H1 (cell line): ENCODE results near the gene SLC9A5. TPM values are rescaled to one million over a fixed set of nuclear protein-coding genes. Genes with fewer than 3 reads are reported as not detected.

Experiments used
- CTCF ChIA-PET: fragments of 300-600 bp; sonication (Branson Sonifier 250); formaldehyde crosslinking; loops from one replicate; lab custom pipeline; 2021; ENCODE audit not compliant: partially characterized antibody; lab: Charles Lee
- POLR2A ChIA-PET: fragments of 300-600 bp; sonication (Branson Sonifier 250); formaldehyde crosslinking; loops from one replicate; lab custom pipeline; 2021; ENCODE audit warnings: inconsistent platforms; ENCODE audit not compliant: partially characterized antibody; lab: Charles Lee
- DNase-seq, 2 experiments: peaks; one replicate each; pipeline versions ENCODE4 v3.0.0 to v3.0.0-alpha.2; 2010 to 2022; ENCODE audit warnings: low spot score in 2 of 2, low read depth in 1 of 2, mixed read lengths in 1 of 2
- FAIRE-seq: peaks from 2 replicates; lab custom pipeline; 2011; peaks lifted over from hg19 to GRCh38; lab: Jason Lieb, UNC
- H2AFZ ChIP-seq: 2 replicates; pipeline ENCODE4 v1.8.1; 2012; ENCODE audit warnings: low read length, inconsistent platforms
- H2AK5ac ChIP-seq: 2 replicates; pipeline ENCODE4 v1.6.1; 2013; ENCODE audit warnings: low read depth, low read length
- H2BK120ac ChIP-seq: replicated peaks from 2 replicates; pipeline ENCODE3; 2013; ENCODE audit warnings: low read depth, low read length, inconsistent platforms
- H2BK12ac ChIP-seq: 2 replicates; pipeline ENCODE4 v1.6.1; 2013; ENCODE audit warnings: low read depth, low read length
- H2BK15ac ChIP-seq: 2 replicates; pipeline ENCODE4 v1.6.1; 2013; ENCODE audit warnings: low read length
- H2BK20ac ChIP-seq: 2 replicates; pipeline ENCODE4 v1.6.1; 2013; ENCODE audit warnings: low read length
- H2BK5ac ChIP-seq: 2 replicates; pipeline ENCODE4 v1.6.1; 2013; ENCODE audit warnings: low read depth, low read length
- H3K14ac ChIP-seq: 2 replicates; pipeline ENCODE4 v1.6.1; 2013; ENCODE audit warnings: inconsistent platforms; ENCODE audit not compliant: insufficient read length
- H3K18ac ChIP-seq: 2 replicates; pipeline ENCODE4 v1.6.1; 2013; ENCODE audit warnings: low read length; ENCODE audit errors: extremely low read depth
- H3K23ac ChIP-seq: 2 replicates; pipeline ENCODE4 v1.6.1; 2013; ENCODE audit warnings: inconsistent platforms; ENCODE audit not compliant: insufficient read length
- H3K23me2 ChIP-seq: 2 replicates; pipeline ENCODE4 v1.6.1; 2013; ENCODE audit warnings: low read depth, low read length
- H3K27ac ChIP-seq: 2 replicates; pipeline ENCODE4 v1.6.1; 2011; ENCODE audit warnings: low read depth, low read length, inconsistent platforms
- H3K27me3 ChIP-seq, 4 experiments: replicated peaks in 1 of 4; 1 replicate in 1 of 4; 2 replicates in 3 of 4; pipeline versions ENCODE4 v1.6.1 to v1.8.1; 2011 to 2013; ENCODE audit warnings: low read length in 3 of 4, mild to moderate bottlenecking in 3 of 4, inconsistent platforms in 2 of 4, mixed read lengths in 2 of 4, moderate library complexity in 1 of 4; ENCODE audit not compliant: control insufficient read depth in 3 of 4, insufficient read depth in 3 of 4; ENCODE audit errors: extremely low read depth in 1 of 4
- H3K36me3 ChIP-seq, 4 experiments: 2 replicates each; pipeline versions ENCODE4 v1.6.1 to v1.8.1; 2011 to 2013; ENCODE audit warnings: mild to moderate bottlenecking in 4 of 4, low read length in 3 of 4, moderate library complexity in 2 of 4, control low read depth in 1 of 4, inconsistent platforms in 1 of 4; ENCODE audit not compliant: insufficient read depth in 4 of 4, control insufficient read depth in 2 of 4
- H3K4ac ChIP-seq: replicated peaks from 2 replicates; pipeline ENCODE3; 2013; ENCODE audit warnings: low read length, low read depth, mixed read lengths, inconsistent platforms; ENCODE audit not compliant: insufficient read length
- H3K4me1 ChIP-seq, 4 experiments: replicated peaks in 1 of 4; 1 replicate in 1 of 4; 2 replicates in 3 of 4; pipeline versions ENCODE4 v1.6.1 to v1.8.1; 2011 to 2013; ENCODE audit warnings: low read length in 3 of 4, inconsistent platforms in 2 of 4, mixed read lengths in 1 of 4; ENCODE audit not compliant: insufficient read depth in 4 of 4, control insufficient read depth in 3 of 4
- H3K4me2 ChIP-seq, 2 experiments: 2 replicates each; pipeline versions ENCODE4 v1.6.1 to v1.8.1; 2011 to 2013; ENCODE audit warnings: low read depth in 2 of 2, low read length in 2 of 2, control low read depth in 1 of 2, inconsistent platforms in 1 of 2, mild to moderate bottlenecking in 1 of 2; ENCODE audit not compliant: insufficient read depth in 1 of 2
- H3K4me3 ChIP-seq, 4 experiments: fragments of 200-600, 300-600 bp in 1 of 4; sonication (generic), shearing (Covaris generic), sonication (Bioruptor Twin) in 1 of 4; 2 replicates each; pipeline versions ENCODE4 v1.5.1 to v1.8.1; 2011 to 2016; ENCODE audit warnings: low read length in 4 of 4, low read depth in 3 of 4, control low read depth in 2 of 4, inconsistent platforms in 2 of 4, mild to moderate bottlenecking in 2 of 4, mixed read lengths in 1 of 4, moderate library complexity in 1 of 4; ENCODE audit not compliant: insufficient read depth in 2 of 4; ENCODE audit errors: extremely low read depth in 1 of 4
- H3K56ac ChIP-seq: replicated peaks from 2 replicates; pipeline ENCODE3; 2013; ENCODE audit warnings: low read depth, mild to moderate bottlenecking, mixed read lengths, low read length, inconsistent platforms; ENCODE audit not compliant: insufficient read length
- H3K79me1 ChIP-seq: 2 replicates; pipeline ENCODE4 v1.6.1; 2013; ENCODE audit warnings: low read depth, low read length, control low read depth
- H3K79me2 ChIP-seq, 2 experiments: 2 replicates each; pipeline versions ENCODE4 v1.6.1 to v1.8.1; 2012 to 2013; ENCODE audit warnings: low read length in 2 of 2, mild to moderate bottlenecking in 2 of 2, inconsistent platforms in 1 of 2; ENCODE audit not compliant: insufficient read depth in 2 of 2, control insufficient read depth in 1 of 2
- H3K9ac ChIP-seq, 4 experiments: replicated peaks in 1 of 4; 1 replicate in 1 of 4; 2 replicates in 3 of 4; pipeline versions ENCODE4 v1.6.1 to v1.8.1; 2011 to 2013; ENCODE audit warnings: low read depth in 3 of 4, low read length in 3 of 4, control low read depth in 2 of 4, mild to moderate bottlenecking in 2 of 4, moderate library complexity in 2 of 4, inconsistent platforms in 1 of 4; ENCODE audit errors: extremely low read depth in 1 of 4
- H3K9me3 ChIP-seq, 2 experiments: 2 replicates each; pipeline versions ENCODE4 v1.6.1 to v1.8.1; 2012 to 2013; ENCODE audit warnings: mild to moderate bottlenecking in 2 of 2, moderate library complexity in 2 of 2, control low read depth in 1 of 2, inconsistent platforms in 1 of 2, low read depth in 1 of 2, low read length in 1 of 2, mixed read lengths in 1 of 2; ENCODE audit not compliant: insufficient read depth in 2 of 2
- H4K20me1 ChIP-seq, 2 experiments: replicated peaks in 1 of 2; 2 replicates each; pipeline versions ENCODE3 to v1.8.1; 2011 to 2013; ENCODE audit warnings: inconsistent platforms in 2 of 2, low read length in 2 of 2, mild to moderate bottlenecking in 1 of 2; ENCODE audit not compliant: insufficient read depth in 2 of 2, control insufficient read depth in 1 of 2
- H4K5ac ChIP-seq: 2 replicates; pipeline ENCODE4 v1.6.1; 2013; ENCODE audit warnings: low read length, low read depth, mixed read lengths, inconsistent platforms; ENCODE audit not compliant: insufficient read length
- H4K8ac ChIP-seq: 2 replicates; pipeline ENCODE4 v1.8.0; 2013; ENCODE audit warnings: mild to moderate bottlenecking, moderate library complexity, low read length, inconsistent platforms; ENCODE audit not compliant: insufficient read depth; ENCODE audit errors: extremely low read depth
- H4K91ac ChIP-seq: replicated peaks from 2 replicates; pipeline ENCODE3; 2013; ENCODE audit warnings: low read length, mixed read lengths, inconsistent platforms; ENCODE audit not compliant: insufficient read length
- BACH1 ChIP-seq: IDR thresholded peaks from 2 replicates; pipeline ENCODE4 v1.6.1; 2012; ENCODE audit warnings: low read length, improper control_type of control experiment
- E2F6 ChIP-seq: IDR thresholded peaks from 2 replicates; pipeline ENCODE4 v1.6.1; 2012; ENCODE audit warnings: inconsistent platforms
- KDM5A ChIP-seq: fragments of 200-600 bp; IDR thresholded peaks from 2 replicates; pipeline ENCODE4 v1.7.1; 2012; ENCODE audit warnings: mild to moderate bottlenecking, low read length, inconsistent platforms, mixed read lengths
- MAX ChIP-seq: IDR thresholded peaks from 2 replicates; pipeline ENCODE4 v1.6.1; 2012; ENCODE audit warnings: inconsistent platforms
- RAD21 ChIP-seq, 2 experiments: IDR thresholded peaks in 1 of 2; conservative IDR thresholded peaks in 1 of 2; 2 replicates each; pipeline ENCODE4 v1.6.1; 2011; ENCODE audit warnings: low read depth in 2 of 2, low read length in 2 of 2, improper control_type of control experiment in 1 of 2, inconsistent platforms in 1 of 2, mild to moderate bottlenecking in 1 of 2, moderate library complexity in 1 of 2
- SRF ChIP-seq: IDR thresholded peaks from 2 replicates; pipeline ENCODE4 v1.6.1; 2011; ENCODE audit warnings: mild to moderate bottlenecking, low read depth, low read length, moderate library complexity
- WGBS, 2 experiments: shearing (Covaris generic) in 1 of 2; methylation state at CpG; one replicate each; pipeline versions ENCODE4 v1.1.6 to v1.1.7; 2013 to 2015; ENCODE audit warnings: low lambda C conversion rate in 2 of 2, mixed read lengths in 2 of 2, inconsistent platforms in 1 of 2, low coverage in 1 of 2, missing lambda C conversion rate in 1 of 2; ENCODE audit not compliant: insufficient replicate concordance in 2 of 2, insufficient coverage in 1 of 2, insufficient read length in 1 of 2; ENCODE audit errors: extremely low coverage in 1 of 2, missing lambda C conversion rate in 1 of 2; 5-methylcytosine and 5-hydroxymethylcytosine counted together
- polyA plus RNA-seq, 7 experiments: library from polyadenylated mRNA; depleted of rRNA in 3 of 7; stranded (reverse) in 5 of 7; unstranded in 2 of 7; fragments of >200 nt in 5 of 7; fragments of 200-250 nt in 2 of 7; gene quantifications; 1 replicate in 5 of 7; 2 replicates in 1 of 7; 4 replicates in 1 of 7; pipeline versions ENCODE4 v1.2.1 to v1.2.3, GENCODE V29; 2011 to 2013; ENCODE audit warnings: missing spikeins in 2 of 7, mixed read lengths in 2 of 7
- total RNA-seq: library from RNA; stranded (reverse); fragmentation: NEBNext Ultra II Directional; extraction: Animal tissue kit (Norgen Biotek cat#: 25700); gene quantifications from 2 replicates; pipeline ENCODE4 v1.2.1, GENCODE V29; 2021

Gene SLC9A5
- total and polyA plus RNA-seq, 2 of the 8 experiments (the other 6 are each of a cell fraction or from before 2014, with no cell fraction given) = 7.9 to 8.6 TPM

GRCh38 chr16:67279296-67280089 is 30.7 kb downstream of the SLC9A5 start, which contains the start of gene PLEKHG4:
PLEKHG4 (plus strand) TSS chr16:67279532; CDS start chr16:67280045, 513 bp downstream.
- Histone ChIP-seq H3K9ac (no peak within 1 kb of the TSS), H4K20me1 (peaks cover 0 to 2% of the 10 kb centered on the region in 2 experiments), H4K91ac (no peak within 1 kb of the TSS), H2AFZ (peak within 1 kb of the TSS; percentile 28; the same call in 1 of the 2 replicates), H2AK5ac (no peak within 1 kb of the TSS; the same call in 1 of the 2 replicates), H2BK15ac (no peak within 1 kb of the TSS), H3K27me3 (peaks cover 0 to 15% (median 12%) of the 10 kb centered on the region in 4 experiments; a peak in 5 of 7 replicates), H3K4me3 (peak within 1 kb of the TSS; percentile 37 to 70 (median 44)), H3K23ac (no peak within 1 kb of the TSS), H2BK20ac (no peak within 1 kb of the TSS), H4K5ac (no peak within 1 kb of the TSS), H3K27ac (no peak within 1 kb of the TSS), H3K9me3 (no peaks in the 10 kb centered on the region), H3K14ac (no peak within 1 kb of the TSS), H2BK12ac (peak within 1 kb of the TSS; percentile 84; the same call in 1 of the 2 replicates), H3K4ac (peak within 1 kb of the TSS; percentile 14), H2BK120ac (no peak within 1 kb of the TSS), H3K79me2 (no peaks in the 10 kb centered on the region), H2BK5ac (no peak within 1 kb of the TSS), H3K4me1 (0 out of 7 replicates have a peak, but pooled peaks cover 0 to under 1% (median 0%) of the 10 kb centered on the region in 4 experiments), H3K23me2 (peaks cover 4% of the 10 kb centered on the region; the same call in 1 of the 2 replicates), H3K18ac (peak within 1 kb of the TSS; percentile 83; the same call in 1 of the 2 replicates), H3K36me3 (no peaks in the 10 kb centered on the region), H3K79me1 (no peaks in the 10 kb centered on the region), H3K4me2 (peak within 1 kb of the TSS; percentile 40 to 91), H3K56ac (peak within 1 kb of the TSS; percentile 43), H4K8ac (peak within 1 kb of the TSS; percentile 53)
- CTCF ChIA-PET = interaction anchor here (0.8 to 10.5 kb wide), 21 partner anchors 8 to 296 kb away, joined by 3 to 217 read pairs (median 4); partner anchors contain the start of genes ATP6V0D1, SLC9A5 and TPPP3
- DNase-seq = peak; percentile 27 to 83
- POLR2A ChIA-PET = interaction anchor here (1.4 to 2.8 kb wide), 3 partner anchors 15 to 49 kb away, joined by 4 to 12 read pairs (median 4); partner anchors contain the start of genes FHOD1 and SLC9A5
- FAIRE-seq = no peak
- WGBS, 2 experiments = 49% methylated on average over 39 of the region's 83 CpGs; no CpG with 5 or more reads in 1 of the 2 experiments
- peak; percentile 96 for TF ChIP-seq MAX
- peak; percentile 48 to 73 for TF ChIP-seq RAD21 (IDR thresholded peaks at IDR 0.05 in 1 of 2, conservative IDR thresholded peaks at IDR 0.05 in 1 of 2; ENCODE audit: low read depth in 2 of 2, low read length in 2 of 2)
- no peak for TF ChIP-seq KDM5A
- TF ChIP-seq E2F6 = peak; percentile 93
- peak; percentile 24; the same call in 1 of the 2 replicates for TF ChIP-seq BACH1
- TF ChIP-seq SRF = 0 out of 2 replicates have a peak, but pooled peaks have one; percentile 7
